ENCODE results near the gene SLC7A9. TPM values are rescaled to one million over a fixed set of nuclear protein-coding genes. Genes with fewer than 3 reads are reported as not detected.
A peak's percentile ranks its signal among the peaks of the same experiment; 100 is the strongest.
"Not testable (repeated sequence)": the region's sequence is repeated elsewhere in the genome, so short reads cannot be mapped to it uniquely, and the experiment has no call there.

Gene SLC7A9
- polyA plus RNA-seq, 2 of the 4 experiments (the other 2 are of a cell fraction), result 0.50 to 0.62 TPM

GRCh38 chr19:32857584-32857983, 12.0 kb downstream of the SLC7A9 start:
- ChIA-PET POLR2A (no interaction called here), CTCF (no interaction called here)
- no peak overlapping the region for H3K4me3 ChIP-seq
- H3K9me3 ChIP-seq, result no peaks in the 10 kb centered on the region
- TF ChIP-seq HEYL (CRISPR knock-in tag; IDR thresholded peaks at IDR 0.05) (no peak), CTCF (IDR thresholded peaks at IDR 0.05) (no peak), MAX (IDR thresholded peaks at IDR 0.05) (no peak), FOSB (CRISPR knock-in tag; IDR thresholded peaks at IDR 0.05) (no peak), PBX3 (IDR thresholded peaks at IDR 0.05) (no peak), FOXS1 (CRISPR knock-in tag; IDR thresholded peaks at IDR 0.05) (no peak), E2F6 (IDR thresholded peaks at IDR 0.05; ENCODE audit: borderline replicate concordance, low read depth) (no peak), HOXB5 (CRISPR knock-in tag; IDR thresholded peaks at IDR 0.05) (no peak), BHLHE40 (IDR thresholded peaks at IDR 0.05; ENCODE audit: low read depth, low read length) (no peak), PHF8 (IDR thresholded peaks at IDR 0.05; ENCODE audit: borderline replicate concordance, low read depth) (no peak), CBX2 (IDR thresholded peaks at IDR 0.05; ENCODE audit: borderline replicate concordance, low read depth) (no peak), HOXB13 (CRISPR knock-in tag; IDR thresholded peaks at IDR 0.05; ENCODE audit: low read depth) (no peak), HDAC2 (IDR thresholded peaks at IDR 0.05) (no peak), MAZ (IDR thresholded peaks at IDR 0.05; ENCODE audit: borderline replicate concordance, low read depth, low read length) (no peak), MAFK (IDR thresholded peaks at IDR 0.05; ENCODE audit: partially characterized antibody) (no peak), NFE2L2 (conservative IDR thresholded peaks at IDR 0.05; ENCODE audit: low read length) (no peak)
- DNase-seq (ENCODE audit: low read depth in 1 of 2, low spot score in 1 of 2) (no peak), ATAC-seq (no peak), FAIRE-seq (peak; percentile 89)
- WGBS (ENCODE audit: missing lambda C conversion rate), result 81% methylated on average over 5 of the region's 5 CpGs
- no peak overlapping the region for H3K27ac ChIP-seq
- no peaks in the 10 kb centered on the region for H3K4me1 ChIP-seq
- H3K4me2 ChIP-seq, result no peak overlapping the region

- H3K4me2 ChIP-seq; H3K4me3 ChIP-seq; DNase-seq (ENCODE audit: low read depth in 1 of 2, low spot score in 1 of 2); ATAC-seq; H3K4me1 ChIP-seq; H3K9me3 ChIP-seq; H3K27ac ChIP-seq; FAIRE-seq; POLR2A ChIA-PET: not testable (repeated sequence)
- 0 out of 2 replicates have a peak, but pooled peaks have one; percentile 6 for TF ChIP-seq HES2 (IDR thresholded peaks at IDR 0.05)
- CTCF ChIA-PET, result interaction anchor here (1.5 kb wide), 1 partner anchor 56 kb away, joined by 4 read pairs; no protein-coding TSS in a partner anchor
- WGBS (ENCODE audit: missing lambda C conversion rate), result 78% methylated on average over 7 of the region's 7 CpGs
Measured at GRCh38 chr19:32856818-32857217, 12.7 kb downstream of the SLC7A9 start.

GRCh38 chr19:32852216-32852615, 17.4 kb downstream of the SLC7A9 start:
- ChIA-PET POLR2A (no interaction called here), CTCF (no interaction called here)
- 67% methylated on average over 6 of the region's 6 CpGs for WGBS (ENCODE audit: missing lambda C conversion rate)

GRCh38 chr19:32848035-32848434, 21.5 kb downstream of the SLC7A9 start:
- 42% methylated on average over 2 of the region's 2 CpGs for WGBS (ENCODE audit: missing lambda C conversion rate)
- FAIRE-seq; POLR2A ChIA-PET; H3K4me2 ChIP-seq; H3K27ac ChIP-seq; DNase-seq (ENCODE audit: low read depth in 1 of 2, low spot score in 1 of 2); H3K4me3 ChIP-seq; CTCF ChIA-PET; ATAC-seq; H3K9me3 ChIP-seq; H3K4me1 ChIP-seq: not testable (repeated sequence)

More at GRCh38 chr19:32852216-32852615, 17.4 kb downstream of the SLC7A9 start:
- Histone ChIP-seq H3K27ac (no peak overlapping the region), H3K4me3 (no peak overlapping the region), H3K4me2 (no peak overlapping the region), H3K9me3 (no peaks in the 10 kb centered on the region), H3K4me1 (no peaks in the 10 kb centered on the region)
- TF ChIP-seq ZSCAN20 (CRISPR knock-in tag; IDR thresholded peaks at IDR 0.05) (no peak), EHMT2 (IDR thresholded peaks at IDR 0.05; ENCODE audit: low read depth) (no peak), HMGXB4 (CRISPR knock-in tag; IDR thresholded peaks at IDR 0.05; ENCODE audit: borderline replicate concordance) (no peak)
- FAIRE-seq, result peak; percentile 79
- no peak for DNase-seq (ENCODE audit: low read depth in 1 of 2, low spot score in 1 of 2)
- ATAC-seq, result no peak
